ENCODE measurements around the gene DLGAP5.

Gene DLGAP5

DNA sequence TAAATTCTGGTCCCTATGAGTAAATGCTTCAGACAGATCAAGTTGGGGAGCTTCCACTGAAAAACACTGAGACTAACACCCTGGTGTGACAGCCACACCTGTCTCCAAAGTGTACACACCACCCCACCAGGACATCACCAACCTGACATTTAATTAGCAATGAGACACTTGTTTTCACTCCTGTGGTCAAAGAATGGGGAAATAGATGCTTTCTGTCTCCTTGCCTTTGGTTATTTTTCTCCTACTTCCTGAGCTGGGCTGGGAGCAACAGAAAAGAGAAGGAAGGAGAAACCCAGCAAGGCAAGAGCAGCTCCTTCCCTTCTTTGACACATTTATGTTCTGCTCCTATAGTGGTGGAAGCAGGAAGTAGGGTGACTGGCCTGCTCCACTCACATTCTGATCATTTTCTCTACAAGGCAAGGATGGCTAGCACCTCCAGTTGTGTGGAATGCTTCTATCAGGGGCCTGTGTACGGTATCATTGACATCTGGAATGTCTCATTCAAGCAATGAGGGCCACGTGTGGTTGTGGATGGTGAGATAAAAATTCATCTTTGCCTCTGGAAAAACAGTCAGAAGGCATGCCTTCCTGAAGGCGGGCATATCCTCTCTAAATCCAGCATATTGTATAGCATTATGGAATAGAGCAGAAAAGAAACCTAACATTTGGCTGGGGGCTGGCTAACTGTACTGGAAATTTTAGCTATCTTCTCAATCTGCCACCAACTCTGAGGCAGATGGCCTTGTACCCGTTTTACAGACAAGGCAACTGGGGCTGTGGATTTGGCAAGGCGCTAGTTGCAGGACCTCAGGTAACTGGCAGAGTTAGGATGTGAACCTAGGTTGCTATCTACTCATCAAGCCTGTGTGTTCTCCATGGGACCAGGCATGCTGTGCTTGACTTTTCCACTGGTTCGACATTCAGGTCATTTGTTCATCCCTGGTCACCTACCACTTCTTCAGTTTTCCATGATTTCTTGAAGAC is 87.1 kb downstream of the DLGAP5 start:
- peak overlapping the region; percentile 52 for H3K27ac ChIP-seq (ENCODE audit: low read depth, low read length)
- no peaks in the 10 kb centered on the region for H3K27me3 ChIP-seq (ENCODE audit: control insufficient read depth in 1 of 2, insufficient read depth in 2 of 2, low read length in 2 of 2)
- no peak overlapping the region for H3K9ac ChIP-seq (ENCODE audit: low read length)
- H3K4me3 ChIP-seq (ENCODE audit: low read depth in 1 of 2, low read length in 2 of 2): peak overlapping the region in 1 of 2 donors; percentile 20
- H3K4me1 ChIP-seq (ENCODE audit: insufficient read depth, low read length): peaks cover 53% of the 10 kb centered on the region
- no peaks in the 10 kb centered on the region for H3K36me3 ChIP-seq (ENCODE audit: insufficient read depth, low read length)
- H3K9me3 ChIP-seq (ENCODE audit: low read length): no peaks in the 10 kb centered on the region

DNA sequence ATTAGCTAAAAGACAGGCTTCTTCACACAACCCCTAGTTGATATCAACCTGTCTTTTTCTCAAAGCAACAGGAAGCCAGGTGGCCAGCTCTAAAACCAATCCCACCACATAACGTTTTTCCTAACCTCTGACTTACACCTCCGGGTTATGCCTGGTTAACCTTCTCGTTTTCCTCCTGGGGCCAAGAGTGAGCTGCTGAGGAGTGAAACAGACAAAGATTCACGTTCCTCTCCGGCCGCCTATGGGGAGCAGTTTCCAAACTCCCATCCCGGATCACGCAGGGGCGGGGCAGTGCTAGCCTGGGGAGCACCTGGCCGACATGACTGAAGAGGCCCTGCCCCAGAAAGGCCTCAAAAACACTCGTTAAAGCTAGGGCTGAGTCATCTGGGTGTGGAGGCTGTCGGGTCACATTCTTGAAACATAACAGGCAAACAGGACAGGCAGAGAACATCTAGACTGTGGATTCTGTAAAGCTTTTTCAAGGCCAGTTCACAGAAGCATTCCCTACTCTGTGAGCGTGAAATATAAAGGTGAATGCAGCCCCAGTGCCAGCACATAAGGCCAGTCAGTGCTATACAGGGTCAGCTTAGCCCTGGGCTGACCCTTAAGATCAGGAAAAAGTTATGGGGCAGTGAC is 88.3 kb downstream of the DLGAP5 start:
- Histone ChIP-seq H3K4me3 (ENCODE audit: low read depth in 1 of 2, low read length in 2 of 2) (peak overlapping the region; percentile 6 to 27), H3K4me1 (ENCODE audit: insufficient read depth, low read length) (peaks cover 52% of the 10 kb centered on the region), H3K27me3 (ENCODE audit: control insufficient read depth in 1 of 2, insufficient read depth in 2 of 2, low read length in 2 of 2) (no peaks in the 10 kb centered on the region), H3K27ac (ENCODE audit: low read depth, low read length) (peak overlapping the region; percentile 52), H3K9me3 (ENCODE audit: low read length) (no peaks in the 10 kb centered on the region), H3K36me3 (ENCODE audit: insufficient read depth, low read length) (no peaks in the 10 kb centered on the region), H3K9ac (ENCODE audit: low read length) (no peak overlapping the region)

DNA sequence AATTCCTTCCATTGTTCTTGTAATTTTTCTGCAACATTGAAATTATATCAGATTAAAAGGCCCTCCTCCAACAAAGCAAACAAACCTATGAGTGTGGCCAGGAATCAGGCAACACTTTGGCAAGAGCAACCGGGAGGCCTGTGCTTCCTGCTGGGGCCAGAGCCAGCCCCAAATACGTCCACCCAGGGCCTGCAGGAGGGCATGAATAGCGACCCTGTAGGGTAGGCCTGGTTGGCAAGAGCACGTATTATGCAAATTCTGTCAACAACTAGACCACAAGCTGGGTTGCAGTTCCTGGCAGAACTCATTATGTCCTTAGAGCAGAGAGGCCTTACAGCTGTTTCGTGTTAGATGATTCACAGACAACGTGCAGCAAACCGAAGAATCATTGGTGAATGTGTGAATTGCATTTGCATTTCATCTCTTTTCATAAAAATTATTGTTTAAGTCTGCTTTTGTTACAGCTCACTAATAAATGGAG is 89.2 kb downstream of the DLGAP5 start:
- Histone ChIP-seq H3K36me3 (ENCODE audit: insufficient read depth, low read length) (no peaks in the 10 kb centered on the region), H3K4me1 (ENCODE audit: insufficient read depth, low read length) (peaks cover 47% of the 10 kb centered on the region), H3K27ac (ENCODE audit: low read depth, low read length) (peak overlapping the region; percentile 52), H3K9ac (ENCODE audit: low read length) (no peak overlapping the region), H3K9me3 (ENCODE audit: low read length) (no peaks in the 10 kb centered on the region), H3K27me3 (ENCODE audit: control insufficient read depth in 1 of 2, insufficient read depth in 2 of 2, low read length in 2 of 2) (no peaks in the 10 kb centered on the region), H3K4me3 (ENCODE audit: low read depth in 1 of 2, low read length in 2 of 2) (no peak overlapping the region)

DNA sequence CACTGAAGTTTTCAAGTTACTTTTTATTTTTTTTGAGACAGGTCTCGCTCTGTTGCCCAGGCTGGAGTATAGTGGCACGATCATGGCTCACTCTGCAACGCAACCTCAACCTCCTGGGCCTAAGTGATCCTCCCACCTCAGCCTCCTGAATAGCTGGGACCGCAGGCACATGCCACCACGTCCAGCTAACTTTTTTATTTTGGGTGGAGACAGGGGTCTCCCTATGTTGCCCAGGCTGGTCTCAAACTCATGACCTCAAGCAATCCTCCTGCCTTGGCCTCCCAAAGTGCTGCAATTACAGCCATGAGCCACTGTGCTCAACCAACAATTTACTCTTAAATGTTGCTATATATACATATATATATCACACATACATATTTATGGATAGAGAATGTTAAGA is 89.7 kb downstream of the DLGAP5 start:
- no peaks in the 10 kb centered on the region for H3K36me3 ChIP-seq (ENCODE audit: insufficient read depth, low read length)
- no peaks in the 10 kb centered on the region for H3K9me3 ChIP-seq (ENCODE audit: low read length)
- H3K4me3 ChIP-seq (ENCODE audit: low read depth in 1 of 2, low read length in 2 of 2): no peak overlapping the region
- no peak overlapping the region for H3K9ac ChIP-seq (ENCODE audit: low read length)
- no peaks in the 10 kb centered on the region for H3K27me3 ChIP-seq (ENCODE audit: control insufficient read depth in 1 of 2, insufficient read depth in 2 of 2, low read length in 2 of 2)
- H3K4me1 ChIP-seq (ENCODE audit: insufficient read depth, low read length): peaks cover 45% of the 10 kb centered on the region
- H3K27ac ChIP-seq (ENCODE audit: low read depth, low read length): no peak overlapping the region

DNA sequence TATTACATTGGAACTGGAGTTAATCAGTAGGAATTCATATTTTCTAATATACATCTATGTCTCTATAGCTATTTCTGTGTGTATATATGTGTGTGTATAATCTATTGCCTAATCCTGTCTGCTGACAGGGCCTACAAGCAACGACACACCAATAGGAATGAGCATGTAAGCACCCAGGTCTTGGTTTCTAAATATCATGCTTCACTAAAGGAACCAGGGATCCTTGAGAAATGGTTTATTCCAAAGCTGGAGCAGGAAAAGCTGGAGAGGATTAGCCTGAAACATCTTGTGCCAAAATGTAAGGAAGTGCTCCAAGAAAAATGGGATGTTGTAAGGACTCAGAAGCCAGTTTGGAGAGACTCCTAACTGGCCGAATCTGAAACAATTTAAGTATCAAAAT is 91.6 kb downstream of the DLGAP5 start:
- Histone ChIP-seq H3K4me1 (ENCODE audit: insufficient read depth, low read length) (peaks cover 38% of the 10 kb centered on the region), H3K27ac (ENCODE audit: low read depth, low read length) (no peak overlapping the region), H3K27me3 (ENCODE audit: control insufficient read depth in 1 of 2, insufficient read depth in 2 of 2, low read length in 2 of 2) (no peaks in the 10 kb centered on the region), H3K36me3 (ENCODE audit: insufficient read depth, low read length) (no peaks in the 10 kb centered on the region), H3K9ac (ENCODE audit: low read length) (no peak overlapping the region), H3K4me3 (ENCODE audit: low read depth in 1 of 2, low read length in 2 of 2) (no peak overlapping the region), H3K9me3 (ENCODE audit: low read length) (no peaks in the 10 kb centered on the region)

DNA sequence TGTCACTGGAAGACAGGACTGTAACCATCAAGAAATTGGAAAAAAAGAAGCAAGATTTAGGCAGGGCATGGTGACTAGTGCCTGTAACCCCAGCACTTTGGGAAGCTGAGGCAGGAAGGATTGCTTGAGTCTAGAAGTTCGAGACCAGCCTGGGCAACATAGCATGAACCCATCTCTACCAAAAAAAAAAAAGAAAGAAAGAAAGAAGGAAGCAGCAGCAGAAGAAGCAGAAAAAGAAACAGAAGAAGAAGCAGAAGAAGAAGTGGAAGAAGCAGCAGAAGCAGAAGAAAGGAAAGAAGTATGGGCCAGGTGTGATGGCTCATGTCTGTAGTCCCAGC is 92.9 kb downstream of the DLGAP5 start:
- H3K9me3 ChIP-seq (ENCODE audit: low read length): no peaks in the 10 kb centered on the region
- H3K9ac ChIP-seq (ENCODE audit: low read length): no peak overlapping the region
- H3K27me3 ChIP-seq (ENCODE audit: control insufficient read depth in 1 of 2, insufficient read depth in 2 of 2, low read length in 2 of 2): no peaks in the 10 kb centered on the region
- no peak overlapping the region for H3K4me3 ChIP-seq (ENCODE audit: low read depth in 1 of 2, low read length in 2 of 2)
- H3K36me3 ChIP-seq (ENCODE audit: insufficient read depth, low read length): no peaks in the 10 kb centered on the region
- H3K27ac ChIP-seq (ENCODE audit: low read depth, low read length): no peak overlapping the region
- peaks cover 27% of the 10 kb centered on the region for H3K4me1 ChIP-seq (ENCODE audit: insufficient read depth, low read length)

Data from muscle layer of colon (tissue), 2 donors.